ENCODE measurements around the gene SCG5.

Gene SCG5

GRCh38 chr15:32735989-32736700 is 94.6 kb downstream of the SCG5 start:
- Histone ChIP-seq H3K4me1 (ENCODE audit: low read length) (no peaks in the 10 kb centered on the region), H3F3A (ENCODE audit: insufficient read depth, low read length) (no peaks in the 10 kb centered on the region), H3K36me3 (replicated peaks; ENCODE audit: insufficient read depth, low read length) (no peaks in the 10 kb centered on the region), H3K9ac (ENCODE audit: low read length) (no peak overlapping the region), H3K27me3 (replicated peaks; ENCODE audit: insufficient read depth, low read length) (no peaks in the 10 kb centered on the region), H3K9me2 (replicated peaks; ENCODE audit: insufficient read depth, low read length) (no peaks in the 10 kb centered on the region), H4K20me1 (ENCODE audit: insufficient read depth, low read length) (no peaks in the 10 kb centered on the region), H3K9me3 (replicated peaks; ENCODE audit: insufficient read depth, low read length) (no peaks in the 10 kb centered on the region), H3K4me3 (ENCODE audit: low read length) (no peak overlapping the region), H3K27ac (ENCODE audit: low read length) (no peak overlapping the region), H3K4me2 (ENCODE audit: low read depth, low read length) (no peak overlapping the region), H3K79me2 (ENCODE audit: low read length) (no peaks in the 10 kb centered on the region), H2AFZ (ENCODE audit: low read length) (no peak overlapping the region)
- DNase-seq = no peak
- TF ChIP-seq EZH2 (optimal IDR thresholded peaks at IDR 0.05; ENCODE audit: low read depth, low read length) = no peak
- no peak for TF ChIP-seq EZH2phosphoT487 (IDR thresholded peaks at IDR 0.05; ENCODE audit: low read length)
- TF ChIP-seq, protein P1, sequence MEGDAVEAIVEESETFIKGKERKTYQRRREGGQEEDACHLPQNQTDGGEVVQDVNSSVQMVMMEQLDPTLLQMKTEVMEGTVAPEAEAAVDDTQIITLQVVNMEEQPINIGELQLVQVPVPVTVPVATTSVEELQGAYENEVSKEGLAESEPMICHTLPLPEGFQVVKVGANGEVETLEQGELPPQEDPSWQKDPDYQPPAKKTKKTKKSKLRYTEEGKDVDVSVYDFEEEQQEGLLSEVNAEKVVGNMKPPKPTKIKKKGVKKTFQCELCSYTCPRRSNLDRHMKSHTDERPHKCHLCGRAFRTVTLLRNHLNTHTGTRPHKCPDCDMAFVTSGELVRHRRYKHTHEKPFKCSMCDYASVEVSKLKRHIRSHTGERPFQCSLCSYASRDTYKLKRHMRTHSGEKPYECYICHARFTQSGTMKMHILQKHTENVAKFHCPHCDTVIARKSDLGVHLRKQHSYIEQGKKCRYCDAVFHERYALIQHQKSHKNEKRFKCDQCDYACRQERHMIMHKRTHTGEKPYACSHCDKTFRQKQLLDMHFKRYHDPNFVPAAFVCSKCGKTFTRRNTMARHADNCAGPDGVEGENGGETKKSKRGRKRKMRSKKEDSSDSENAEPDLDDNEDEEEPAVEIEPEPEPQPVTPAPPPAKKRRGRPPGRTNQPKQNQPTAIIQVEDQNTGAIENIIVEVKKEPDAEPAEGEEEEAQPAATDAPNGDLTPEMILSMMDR (IDR thresholded peaks at IDR 0.05; ENCODE audit: low read length) = no peak

DNA sequence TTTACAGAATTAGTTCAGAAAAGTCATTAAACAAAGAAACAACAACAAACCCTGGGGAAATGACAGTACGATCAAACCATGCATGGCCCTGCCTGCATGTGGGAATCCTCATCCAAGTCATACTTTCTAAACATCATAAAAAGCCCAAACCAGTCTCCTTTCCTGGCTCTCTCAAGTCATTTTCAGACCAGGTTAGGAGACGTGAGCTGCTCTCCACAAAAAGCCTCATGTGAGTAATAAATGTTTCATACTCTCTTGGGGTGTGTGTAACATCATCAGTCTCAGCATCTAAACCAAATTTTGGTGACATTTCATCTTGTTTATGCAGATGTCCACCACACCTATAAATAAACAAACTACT is 95.2 kb downstream of the SCG5 start:
- no peaks in the 10 kb centered on the region for H3K79me2 ChIP-seq (ENCODE audit: low read length)
- H3K27ac ChIP-seq (ENCODE audit: low read length) = no peak overlapping the region
- H3K27me3 ChIP-seq (replicated peaks; ENCODE audit: insufficient read depth, low read length) = no peaks in the 10 kb centered on the region
- DNase-seq = no peak
- H3K4me3 ChIP-seq (ENCODE audit: low read length) = no peak overlapping the region
- no peaks in the 10 kb centered on the region for H3F3A ChIP-seq (ENCODE audit: insufficient read depth, low read length)
- no peaks in the 10 kb centered on the region for H3K4me1 ChIP-seq (ENCODE audit: low read length)
- no peak overlapping the region for H2AFZ ChIP-seq (ENCODE audit: low read length)
- H4K20me1 ChIP-seq (ENCODE audit: insufficient read depth, low read length) = no peaks in the 10 kb centered on the region
- H3K9me2 ChIP-seq (replicated peaks; ENCODE audit: insufficient read depth, low read length) = no peaks in the 10 kb centered on the region
- no peak overlapping the region for H3K9ac ChIP-seq (ENCODE audit: low read length)
- H3K36me3 ChIP-seq (replicated peaks; ENCODE audit: insufficient read depth, low read length) = no peaks in the 10 kb centered on the region
- no peak overlapping the region for H3K4me2 ChIP-seq (ENCODE audit: low read depth, low read length)
- TF ChIP-seq, protein P1 (IDR thresholded peaks at IDR 0.05; ENCODE audit: low read length) = no peak
- TF ChIP-seq EZH2phosphoT487 (IDR thresholded peaks at IDR 0.05; ENCODE audit: low read length) (no peak), EZH2 (optimal IDR thresholded peaks at IDR 0.05; ENCODE audit: low read depth, low read length) (no peak)
- H3K9me3 ChIP-seq (replicated peaks; ENCODE audit: insufficient read depth, low read length) = no peaks in the 10 kb centered on the region

DNA sequence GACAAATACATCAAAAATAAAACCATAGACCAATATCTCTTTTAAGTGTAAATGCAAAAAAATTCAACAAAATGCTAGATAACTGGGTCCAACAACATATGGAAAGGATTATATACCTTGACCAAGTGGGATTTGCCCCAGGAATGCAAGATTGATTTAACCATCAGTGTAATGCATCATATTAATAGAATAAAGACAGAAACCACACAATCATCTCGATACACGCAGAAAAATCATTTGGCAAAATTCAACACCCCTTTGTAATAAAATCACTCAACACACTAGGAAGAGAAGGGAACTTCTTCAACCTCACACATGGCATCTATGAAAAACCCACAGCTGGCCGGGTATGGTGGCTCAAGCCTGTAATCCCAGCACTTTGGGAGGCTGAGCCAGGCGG is 95.8 kb downstream of the SCG5 start:
- Histone ChIP-seq H3K27ac (ENCODE audit: low read length) (no peak overlapping the region), H3F3A (ENCODE audit: insufficient read depth, low read length) (no peaks in the 10 kb centered on the region), H3K4me1 (ENCODE audit: low read length) (no peaks in the 10 kb centered on the region), H3K36me3 (replicated peaks; ENCODE audit: insufficient read depth, low read length) (no peaks in the 10 kb centered on the region), H3K79me2 (ENCODE audit: low read length) (no peaks in the 10 kb centered on the region), H2AFZ (ENCODE audit: low read length) (no peak overlapping the region), H3K9me3 (replicated peaks; ENCODE audit: insufficient read depth, low read length) (no peaks in the 10 kb centered on the region), H3K9ac (ENCODE audit: low read length) (no peak overlapping the region), H4K20me1 (ENCODE audit: insufficient read depth, low read length) (no peaks in the 10 kb centered on the region), H3K4me3 (ENCODE audit: low read length) (no peak overlapping the region), H3K9me2 (replicated peaks; ENCODE audit: insufficient read depth, low read length) (no peaks in the 10 kb centered on the region), H3K27me3 (replicated peaks; ENCODE audit: insufficient read depth, low read length) (no peaks in the 10 kb centered on the region), H3K4me2 (ENCODE audit: low read depth, low read length) (no peak overlapping the region)
- TF ChIP-seq EZH2phosphoT487 (IDR thresholded peaks at IDR 0.05; ENCODE audit: low read length) (no peak), EZH2 (optimal IDR thresholded peaks at IDR 0.05; ENCODE audit: low read depth, low read length) (no peak)
- TF ChIP-seq, protein P1 (IDR thresholded peaks at IDR 0.05; ENCODE audit: low read length) = no peak
- DNase-seq = no peak
